Activated naive CD8-positive, alpha-beta T cell (primary cell): ENCODE data around the gene OR10J5.
"Not testable (repeated sequence)": the region's sequence is repeated elsewhere in the genome, so short reads cannot be mapped to it uniquely, and the experiment has no call there.

Experiments
- H3K27ac Mint-ChIP-seq: one replicate; pipeline ENCODE4 v1.8.0; 2021; ENCODE audit warnings: mixed read lengths
- H3K27me3 Mint-ChIP-seq: one replicate; pipeline ENCODE4 v1.8.0; 2021; ENCODE audit warnings: mixed read lengths
- H3K36me3 Mint-ChIP-seq: one replicate; pipeline ENCODE4 v1.8.0; 2021; ENCODE audit warnings: mixed read lengths
- H3K4me1 Mint-ChIP-seq: one replicate; pipeline ENCODE4 v1.8.0; 2021; ENCODE audit warnings: low read depth, mixed read lengths
- H3K4me3 Mint-ChIP-seq: one replicate; pipeline ENCODE4 v1.8.0; 2021; ENCODE audit warnings: mild to moderate bottlenecking, mixed read lengths
- H3K9me3 Mint-ChIP-seq: one replicate; pipeline ENCODE4 v1.8.0; 2021; ENCODE audit warnings: low read depth, mixed read lengths

OR10J5 gene

GRCh38 chr1:159508951-159509350 is 26.9 kb downstream of the OR10J5 start:
- Mint-ChIP-seq H3K36me3 (peaks cover 3% of the 10 kb centered on the region), H3K9me3 (peaks cover 17% of the 10 kb centered on the region), H3K27ac (no peak overlapping the region), H3K4me1 (no peaks in the 10 kb centered on the region), H3K27me3 (peaks cover 5% of the 10 kb centered on the region), H3K4me3 (no peak overlapping the region)

GRCh38 chr1:159505676-159506075 is 30.1 kb downstream of the OR10J5 start:
- H3K36me3 Mint-ChIP-seq, result peaks cover 3% of the 10 kb centered on the region
- no peak overlapping the region for H3K4me3 Mint-ChIP-seq

GRCh38 chr1:159501082-159501481 is 34.7 kb downstream of the OR10J5 start:
- H3K36me3 Mint-ChIP-seq, result peaks cover 5% of the 10 kb centered on the region

More at GRCh38 chr1:159505676-159506075, 30.1 kb downstream of the OR10J5 start:
- H3K9me3 Mint-ChIP-seq, result peaks cover 17% of the 10 kb centered on the region
- peaks cover 5% of the 10 kb centered on the region for H3K27me3 Mint-ChIP-seq
- no peaks in the 10 kb centered on the region for H3K4me1 Mint-ChIP-seq
- no peak overlapping the region for H3K27ac Mint-ChIP-seq

GRCh38 chr1:159494513-159495210 is 41.1 kb downstream of the OR10J5 start:
- not testable (repeated sequence) for H3K36me3 Mint-ChIP-seq, H3K27ac Mint-ChIP-seq, H3K27me3 Mint-ChIP-seq, H3K4me1 Mint-ChIP-seq, H3K4me3 Mint-ChIP-seq
- H3K9me3 Mint-ChIP-seq, result peaks cover 18% of the 10 kb centered on the region

More at GRCh38 chr1:159501082-159501481, 34.7 kb downstream of the OR10J5 start:
- peaks cover 5% of the 10 kb centered on the region for H3K27me3 Mint-ChIP-seq
- H3K4me1 Mint-ChIP-seq, result no peaks in the 10 kb centered on the region
- no peak overlapping the region for H3K4me3 Mint-ChIP-seq
- no peak overlapping the region for H3K27ac Mint-ChIP-seq
- peaks cover 25% of the 10 kb centered on the region for H3K9me3 Mint-ChIP-seq

GRCh38 chr1:159493354-159493753 is 42.5 kb downstream of the OR10J5 start:
- Mint-ChIP-seq H3K36me3 (no peaks in the 10 kb centered on the region), H3K9me3 (peaks cover 7% of the 10 kb centered on the region), H3K4me3 (no peak overlapping the region), H3K4me1 (no peaks in the 10 kb centered on the region), H3K27ac (no peak overlapping the region), H3K27me3 (peaks cover 1% of the 10 kb centered on the region)

GRCh38 chr1:159492575-159493323 is 43.1 kb downstream of the OR10J5 start:
- no peak overlapping the region for H3K27ac Mint-ChIP-seq
- H3K4me1 Mint-ChIP-seq, result no peaks in the 10 kb centered on the region
- H3K27me3 Mint-ChIP-seq, result peaks cover 1% of the 10 kb centered on the region
- H3K4me3 Mint-ChIP-seq, result no peak overlapping the region
- H3K36me3 Mint-ChIP-seq, result no peaks in the 10 kb centered on the region
- H3K9me3 Mint-ChIP-seq, result peaks cover 6% of the 10 kb centered on the region
